ENCODE results near the gene SIRT1.

DNA sequence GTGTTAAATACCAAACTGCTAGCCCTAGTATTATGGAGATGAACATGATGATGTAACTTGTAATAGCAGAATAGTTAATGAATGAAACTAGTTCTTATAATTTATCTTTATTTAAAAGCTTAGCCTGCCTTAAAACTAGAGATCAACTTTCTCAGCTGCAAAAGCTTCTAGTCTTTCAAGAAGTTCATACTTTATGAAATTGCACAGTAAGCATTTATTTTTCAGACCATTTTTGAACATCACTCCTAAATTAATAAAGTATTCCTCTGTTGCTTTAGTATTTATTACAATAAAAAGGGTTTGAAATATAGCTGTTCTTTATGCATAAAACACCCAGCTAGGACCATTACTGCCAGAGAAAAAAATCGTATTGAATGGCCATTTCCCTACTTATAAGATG lies 33.2 kb downstream of the SIRT1 start:
- TF ChIP-seq EZH2 (IDR thresholded peaks at IDR 0.05; ENCODE audit: low read depth, low read length, severe bottlenecking), result no peak
- TF ChIP-seq, protein P1, sequence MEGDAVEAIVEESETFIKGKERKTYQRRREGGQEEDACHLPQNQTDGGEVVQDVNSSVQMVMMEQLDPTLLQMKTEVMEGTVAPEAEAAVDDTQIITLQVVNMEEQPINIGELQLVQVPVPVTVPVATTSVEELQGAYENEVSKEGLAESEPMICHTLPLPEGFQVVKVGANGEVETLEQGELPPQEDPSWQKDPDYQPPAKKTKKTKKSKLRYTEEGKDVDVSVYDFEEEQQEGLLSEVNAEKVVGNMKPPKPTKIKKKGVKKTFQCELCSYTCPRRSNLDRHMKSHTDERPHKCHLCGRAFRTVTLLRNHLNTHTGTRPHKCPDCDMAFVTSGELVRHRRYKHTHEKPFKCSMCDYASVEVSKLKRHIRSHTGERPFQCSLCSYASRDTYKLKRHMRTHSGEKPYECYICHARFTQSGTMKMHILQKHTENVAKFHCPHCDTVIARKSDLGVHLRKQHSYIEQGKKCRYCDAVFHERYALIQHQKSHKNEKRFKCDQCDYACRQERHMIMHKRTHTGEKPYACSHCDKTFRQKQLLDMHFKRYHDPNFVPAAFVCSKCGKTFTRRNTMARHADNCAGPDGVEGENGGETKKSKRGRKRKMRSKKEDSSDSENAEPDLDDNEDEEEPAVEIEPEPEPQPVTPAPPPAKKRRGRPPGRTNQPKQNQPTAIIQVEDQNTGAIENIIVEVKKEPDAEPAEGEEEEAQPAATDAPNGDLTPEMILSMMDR (IDR thresholded peaks at IDR 0.05; ENCODE audit: control extremely low read depth in 1 of 3, insufficient read depth in 1 of 3, low read depth in 1 of 3, low read length in 3 of 3), result no peak
- TF ChIP-seq JUND (IDR thresholded peaks at IDR 0.05; ENCODE audit: low read length), result no peak
- TF ChIP-seq CHD2 (IDR thresholded peaks at IDR 0.05; ENCODE audit: low read length), result no peak
- TF ChIP-seq POLR2AphosphoS5 (IDR thresholded peaks at IDR 0.05; ENCODE audit: low read depth, low read length), result no peak
- TF ChIP-seq, protein P2, sequence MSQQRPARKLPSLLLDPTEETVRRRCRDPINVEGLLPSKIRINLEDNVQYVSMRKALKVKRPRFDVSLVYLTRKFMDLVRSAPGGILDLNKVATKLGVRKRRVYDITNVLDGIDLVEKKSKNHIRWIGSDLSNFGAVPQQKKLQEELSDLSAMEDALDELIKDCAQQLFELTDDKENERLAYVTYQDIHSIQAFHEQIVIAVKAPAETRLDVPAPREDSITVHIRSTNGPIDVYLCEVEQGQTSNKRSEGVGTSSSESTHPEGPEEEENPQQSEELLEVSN (IDR thresholded peaks at IDR 0.05), result no peak
- TF ChIP-seq, protein P3, sequence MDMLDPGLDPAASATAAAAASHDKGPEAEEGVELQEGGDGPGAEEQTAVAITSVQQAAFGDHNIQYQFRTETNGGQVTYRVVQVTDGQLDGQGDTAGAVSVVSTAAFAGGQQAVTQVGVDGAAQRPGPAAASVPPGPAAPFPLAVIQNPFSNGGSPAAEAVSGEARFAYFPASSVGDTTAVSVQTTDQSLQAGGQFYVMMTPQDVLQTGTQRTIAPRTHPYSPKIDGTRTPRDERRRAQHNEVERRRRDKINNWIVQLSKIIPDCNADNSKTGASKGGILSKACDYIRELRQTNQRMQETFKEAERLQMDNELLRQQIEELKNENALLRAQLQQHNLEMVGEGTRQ (IDR thresholded peaks at IDR 0.05; ENCODE audit: low read length), result no peak

All from H1 (cell line).